K562 (cell line): ENCODE results near the gene ARHGDIA. TPM values are rescaled to one million over a fixed set of nuclear protein-coding genes. Genes with fewer than 3 reads are reported as not detected.

Experiments
- ARID4B ChIP-seq: sonication (generic); formaldehyde crosslinking; IDR thresholded peaks from 2 replicates; pipeline ENCODE4 v1.8.0; 2022; ENCODE audit warnings: mild to moderate bottlenecking, missing genetic modification reagents
- BACH1 ChIP-seq: fragments of 200-800 bp; sonication (Bioruptor generic); IDR thresholded peaks from 2 replicates; pipeline ENCODE4 v1.6.1; 2016; ENCODE audit warnings: missing genetic modification characterization, missing compliant biosample characterization
- CREB3 ChIP-seq: fragments of 450-650 bp; conservative IDR thresholded peaks from 2 replicates; pipeline ENCODE4 v1.6.1; 2016; ENCODE audit warnings: missing genetic modification characterization, low read depth, mild to moderate bottlenecking, missing compliant biosample characterization, moderate library complexity
- CTBP1 ChIP-seq: fragments of 450-650 bp; IDR thresholded peaks from 2 replicates; pipeline ENCODE4 v1.6.1; 2016; ENCODE audit warnings: borderline replicate concordance
- HCFC1 ChIP-seq: IDR thresholded peaks from 2 replicates; pipeline ENCODE4 v1.6.1; 2012; ENCODE audit warnings: low read depth, low read length, improper control_type of control experiment
- HNRNPH1 ChIP-seq: fragments of 200-400 bp; formaldehyde crosslinking; optimal IDR thresholded peaks from 2 replicates; pipeline ENCODE3; 2017; ENCODE audit warnings: low read depth, mild to moderate bottlenecking, low read length, moderate library complexity
- IRF1 ChIP-seq: sonication (generic); formaldehyde crosslinking; IDR thresholded peaks from 2 replicates; pipeline ENCODE4 v1.8.0; 2022; ENCODE audit warnings: missing genetic modification reagents, mild to moderate bottlenecking, borderline replicate concordance
- JUNB ChIP-seq: fragments of 450-650 bp; formaldehyde crosslinking; conservative IDR thresholded peaks from 2 replicates; pipeline ENCODE4 v1.4.0; 2020; ENCODE audit warnings: mild to moderate bottlenecking
- MYNN ChIP-seq, 2 experiments: sonication (generic); formaldehyde crosslinking in 1 of 2; IDR thresholded peaks; 2 replicates each; pipeline versions ENCODE4 v1.5.0 to v1.6.1; 2016 to 2020; ENCODE audit warnings: antibody characterized with exemption in 1 of 2, missing genetic modification reagents in 1 of 2
- SRSF1 ChIP-seq: fragments of 200-400 bp; formaldehyde crosslinking; IDR thresholded peaks from 2 replicates; pipeline ENCODE4 v1.6.1; 2017; ENCODE audit warnings: mild to moderate bottlenecking, low read depth, low read length, moderate library complexity
- TAF9B ChIP-seq: fragments of 450-650 bp; IDR thresholded peaks from 2 replicates; pipeline ENCODE4 v1.6.1; 2018; ENCODE audit warnings: mild to moderate bottlenecking; ENCODE audit not compliant: partially characterized antibody
- ZNF699 ChIP-seq: fragments of 250-450 bp; sonication (Bioruptor Pico); IDR thresholded peaks from 2 replicates; pipeline ENCODE4 v1.8.0; 2021; ENCODE audit warnings: mild to moderate bottlenecking, moderate library complexity; ENCODE audit not compliant: insufficient replicate concordance
- ZNF77 ChIP-seq: fragments of 250-450 bp; sonication (Bioruptor Pico); IDR thresholded peaks from 2 replicates; pipeline ENCODE4 v1.5.0; 2020
- polyA plus RNA-seq, 8 experiments: library from polyadenylated mRNA; depleted of rRNA in 4 of 8; stranded (reverse) in 5 of 8; unstranded in 3 of 8; fragments of >200 nt; fragmentation: Nextera tagmentation in 2 of 8; fragmentation: Illumina TruSeq in 1 of 8; extraction: Ambion mirVana in 2 of 8; extraction: Trizol in 1 of 8; gene quantifications; 2 replicates each; pipeline versions ENCODE4 v1.2.1 to v1.2.3, GENCODE V29; 2011 to 2014; ENCODE audit warnings: inconsistent platforms in 1 of 8, missing spikeins in 1 of 8
- total RNA-seq, 7 experiments: library from RNA; depleted of rRNA in 6 of 7; stranded (reverse); fragments of >200 nt in 6 of 7; fragmentation: Illumina TruSeq in 2 of 7; extraction: Trizol in 2 of 7; gene quantifications; 2 replicates each; pipeline versions ENCODE4 v1.2.1 to v1.2.3, GENCODE V29; 2011 to 2021; ENCODE audit warnings: low replicate concordance in 1 of 7
- TF ChIP-seq, protein P1 (sequence below): fragments of 450-650 bp; IDR thresholded peaks from 2 replicates; pipeline ENCODE4 v1.6.1; 2018; ENCODE audit not compliant: partially characterized antibody
- TF ChIP-seq, protein P2 (sequence below): sonication (generic); formaldehyde crosslinking; IDR thresholded peaks from 2 replicates; pipeline ENCODE4 v1.8.0; 2022; ENCODE audit warnings: mild to moderate bottlenecking, missing genetic modification reagents

ARHGDIA gene
- total and polyA plus RNA-seq, 9 of the 15 experiments (the other 6 are each of a cell fraction or from before 2014, with no cell fraction given), result 9.6 to 340 (median 97.6) TPM

- TF ChIP-seq, protein P1, sequence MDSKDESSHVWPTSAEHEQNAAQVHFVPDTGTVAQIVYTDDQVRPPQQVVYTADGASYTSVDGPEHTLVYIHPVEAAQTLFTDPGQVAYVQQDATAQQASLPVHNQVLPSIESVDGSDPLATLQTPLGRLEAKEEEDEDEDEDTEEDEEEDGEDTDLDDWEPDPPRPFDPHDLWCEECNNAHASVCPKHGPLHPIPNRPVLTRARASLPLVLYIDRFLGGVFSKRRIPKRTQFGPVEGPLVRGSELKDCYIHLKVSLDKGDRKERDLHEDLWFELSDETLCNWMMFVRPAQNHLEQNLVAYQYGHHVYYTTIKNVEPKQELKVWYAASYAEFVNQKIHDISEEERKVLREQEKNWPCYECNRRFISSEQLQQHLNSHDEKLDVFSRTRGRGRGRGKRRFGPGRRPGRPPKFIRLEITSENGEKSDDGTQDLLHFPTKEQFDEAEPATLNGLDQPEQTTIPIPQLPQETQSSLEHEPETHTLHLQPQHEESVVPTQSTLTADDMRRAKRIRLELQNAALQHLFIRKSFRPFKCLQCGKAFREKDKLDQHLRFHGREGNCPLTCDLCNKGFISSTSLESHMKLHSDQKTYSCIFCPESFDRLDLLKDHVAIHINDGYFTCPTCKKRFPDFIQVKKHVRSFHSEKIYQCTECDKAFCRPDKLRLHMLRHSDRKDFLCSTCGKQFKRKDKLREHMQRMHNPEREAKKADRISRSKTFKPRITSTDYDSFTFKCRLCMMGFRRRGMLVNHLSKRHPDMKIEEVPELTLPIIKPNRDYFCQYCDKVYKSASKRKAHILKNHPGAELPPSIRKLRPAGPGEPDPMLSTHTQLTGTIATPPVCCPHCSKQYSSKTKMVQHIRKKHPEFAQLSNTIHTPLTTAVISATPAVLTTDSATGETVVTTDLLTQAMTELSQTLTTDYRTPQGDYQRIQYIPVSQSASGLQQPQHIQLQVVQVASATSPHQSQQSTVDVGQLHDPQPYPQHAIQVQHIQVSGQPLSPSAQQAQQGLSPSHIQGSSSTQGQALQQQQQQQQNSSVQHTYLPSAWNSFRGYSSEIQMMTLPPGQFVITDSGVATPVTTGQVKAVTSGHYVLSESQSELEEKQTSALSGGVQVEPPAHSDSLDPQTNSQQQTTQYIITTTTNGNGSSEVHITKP, result no peak
- TF ChIP-seq TAF9B (no peak), JUNB (no peak), ARID4B (CRISPR knock-in tag) (peak; percentile 92), HCFC1 (peak; percentile 68), IRF1 (CRISPR knock-in tag) (peak; percentile 87; the same call in 1 of the 2 replicates), HNRNPH1 (no peak), MYNN (IDR thresholded peaks at IDR 0.05) (no peak), MYNN (CRISPR knock-in tag; IDR thresholded peaks at IDR 0.05) (no peak), ZNF699 (CRISPR knock-in tag) (no peak), SRSF1 (no peak), BACH1 (tag) (no peak), CREB3 (peak; percentile 67), ZNF77 (CRISPR knock-in tag) (peak; percentile 71; the same call in 1 of the 2 replicates), CTBP1 (no peak; the same call in none of the 2 replicates)
- TF ChIP-seq, protein P2, sequence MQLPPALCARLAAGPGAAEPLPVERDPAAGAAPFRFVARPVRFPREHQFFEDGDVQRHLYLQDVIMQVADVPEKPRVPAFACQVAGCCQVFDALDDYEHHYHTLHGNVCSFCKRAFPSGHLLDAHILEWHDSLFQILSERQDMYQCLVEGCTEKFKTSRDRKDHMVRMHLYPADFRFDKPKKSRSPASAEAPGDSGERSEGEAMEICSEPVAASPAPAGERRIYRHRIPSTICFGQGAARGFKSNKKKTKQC, result peak; percentile 91
Observed at GRCh38 chr17:81871387-81872230, 472 bp upstream of the ARHGDIA start (continued).
